Amniotic epithelial cell (primary cell): ENCODE measurements around the gene YIPF2.

Experiments used
- DNase-seq: peaks from one replicate; pipeline ENCODE4 v3.0.0-alpha.2; 2010; ENCODE audit warnings: low read depth

The YIPF2 gene

GRCh38 chr19:10874024-10874423, 54.4 kb downstream of the YIPF2 start:
- no peak for DNase-seq

- DNase-seq, result no peak
Observed at GRCh38 chr19:10872546-10873107, 55.8 kb downstream of the YIPF2 start.
